Hepatocyte (in vitro differentiated cells): Measurements from ENCODE around the gene GNPTG. TPM values are rescaled to one million over a fixed set of nuclear protein-coding genes. Genes with fewer than 3 reads are reported as not detected.

Experiments
- DNase-seq: peaks from one replicate; pipeline ENCODE4 v3.0.0-alpha.2; 2016; ENCODE audit warnings: low spot score
- H2AFZ ChIP-seq: fragments of 200-600 bp; sonication (generic); 2 replicates; pipeline ENCODE4 v1.6.0; 2016; ENCODE audit warnings: antibody characterized with exemption, mild to moderate bottlenecking
- H3K27ac ChIP-seq: fragments of 200-600 bp; sonication (generic); 2 replicates; pipeline ENCODE4 v1.5.1; 2016; ENCODE audit warnings: mild to moderate bottlenecking
- H3K27me3 ChIP-seq: fragments of 200-600 bp; sonication (generic); 2 replicates; pipeline ENCODE4 v1.6.1; 2016
- H3K36me3 ChIP-seq: fragments of 200-600 bp; sonication (generic); replicated peaks from 2 replicates; pipeline ENCODE4 v1.5.1; 2016; ENCODE audit warnings: low read depth; ENCODE audit not compliant: insufficient read depth
- H3K4me1 ChIP-seq: fragments of 200-600 bp; sonication (generic); 2 replicates; pipeline ENCODE4 v1.5.1; 2016; ENCODE audit warnings: mild to moderate bottlenecking, moderate library complexity; ENCODE audit not compliant: insufficient read depth
- H3K4me2 ChIP-seq: fragments of 200-600 bp; sonication (generic); 2 replicates; pipeline ENCODE4 v1.6.0; 2016
- H3K4me3 ChIP-seq: fragments of 200-600 bp; sonication (generic); 2 replicates; pipeline ENCODE4 v1.5.1; 2016; ENCODE audit warnings: mild to moderate bottlenecking
- H3K79me2 ChIP-seq: fragments of 200-600 bp; sonication (generic); 2 replicates; pipeline ENCODE4 v1.6.0; 2017; ENCODE audit warnings: mild to moderate bottlenecking
- H3K9me2 ChIP-seq: fragments of 200-600 bp; sonication (generic); replicated peaks from 2 replicates; pipeline ENCODE4 v1.6.0; 2017; ENCODE audit warnings: mild to moderate bottlenecking; ENCODE audit not compliant: insufficient read depth
- H3K9me3 ChIP-seq: fragments of 200-600 bp; sonication (generic); 2 replicates; pipeline ENCODE4 v1.5.1; 2016; ENCODE audit warnings: low read depth, mild to moderate bottlenecking
- H4K20me1 ChIP-seq: fragments of 200-600 bp; sonication (generic); 2 replicates; pipeline ENCODE4 v1.6.0; 2016; ENCODE audit warnings: mild to moderate bottlenecking; ENCODE audit not compliant: insufficient read depth, poor library complexity, severe bottlenecking
- CTCF ChIP-seq: fragments of 200-600 bp; sonication (generic); IDR thresholded peaks from 2 replicates; pipeline ENCODE4 v1.5.1; 2016; ENCODE audit warnings: antibody characterized with exemption, mild to moderate bottlenecking; ENCODE audit not compliant: poor library complexity
- EZH2 ChIP-seq: fragments of 200-600 bp; sonication (generic); IDR thresholded peaks from 2 replicates; pipeline ENCODE4 v1.6.1; 2016; ENCODE audit warnings: antibody characterized with exemption, mild to moderate bottlenecking, borderline replicate concordance
- EZH2phosphoT487 ChIP-seq: fragments of 200-600 bp; sonication (generic); IDR thresholded peaks from one replicate; pipeline ENCODE4 v1.6.1; 2018; ENCODE audit warnings: antibody characterized with exemption, mild to moderate bottlenecking, low read depth, moderate library complexity; ENCODE audit not compliant: unreplicated experiment, severe bottlenecking
- WGBS: methylation state at CpG from one replicate; pipeline ENCODE4 v1.1.6; 2016; ENCODE audit warnings: low lambda C conversion rate; ENCODE audit errors: missing lambda C conversion rate; 5-methylcytosine and 5-hydroxymethylcytosine counted together
- polyA plus RNA-seq: library from polyadenylated mRNA; unstranded; fragments of >200 nt; fragmentation: Nextera tagmentation; extraction: Ambion mirVana; gene quantifications from 2 replicates; pipeline ENCODE4 v1.2.1, GENCODE V29; 2016
- total RNA-seq: library from RNA; depleted of rRNA; stranded (reverse); fragments of >200 nt; gene quantifications from 2 replicates; pipeline ENCODE4 v1.2.3, GENCODE V29; 2014

GNPTG gene
- total and polyA plus RNA-seq, 2 experiments from 2014 or later = 76.6 to 133 TPM

GRCh38 chr16:1401061-1401757 lies 49.5 kb downstream of the GNPTG start:
- WGBS = 98% methylated on average over 18 of the region's 29 CpGs

GRCh38 chr16:1401758-1402154 lies 50.0 kb downstream of the GNPTG start:
- Histone ChIP-seq H2AFZ (no peak overlapping the region), H3K27ac (no peak overlapping the region), H3K9me3 (no peaks in the 10 kb centered on the region), H3K4me1 (no peaks in the 10 kb centered on the region), H3K9me2 (no peaks in the 10 kb centered on the region), H4K20me1 (peaks cover 3% of the 10 kb centered on the region), H3K36me3 (no peaks in the 10 kb centered on the region), H3K79me2 (peaks cover 13% of the 10 kb centered on the region), H3K4me3 (no peak overlapping the region), H3K4me2 (no peak overlapping the region), H3K27me3 (no peaks in the 10 kb centered on the region)
- TF ChIP-seq EZH2 = no peak
- 95% methylated on average over 13 of the region's 13 CpGs for WGBS
- no peak for DNase-seq

More at GRCh38 chr16:1401061-1401757, 49.5 kb downstream of the GNPTG start:
- no peak overlapping the region for H3K4me3 ChIP-seq
- no peak for TF ChIP-seq EZH2phosphoT487
- TF ChIP-seq CTCF = no peak
- no peak for TF ChIP-seq EZH2
- no peak overlapping the region for H2AFZ ChIP-seq
- no peak overlapping the region for H3K27ac ChIP-seq
- H3K27me3 ChIP-seq = no peaks in the 10 kb centered on the region
- H3K36me3 ChIP-seq = no peaks in the 10 kb centered on the region
- no peaks in the 10 kb centered on the region for H3K9me2 ChIP-seq
- no peaks in the 10 kb centered on the region for H3K9me3 ChIP-seq
- no peak for DNase-seq
- peaks cover 8% of the 10 kb centered on the region for H3K79me2 ChIP-seq
- no peak overlapping the region for H3K4me2 ChIP-seq
- no peaks in the 10 kb centered on the region for H3K4me1 ChIP-seq
- peaks cover 3% of the 10 kb centered on the region for H4K20me1 ChIP-seq

GRCh38 chr16:1403036-1403435 lies 51.3 kb downstream of the GNPTG start:
- H4K20me1 ChIP-seq = peaks cover 3% of the 10 kb centered on the region
- H3K36me3 ChIP-seq = no peaks in the 10 kb centered on the region
- 99% methylated on average over 22 of the region's 22 CpGs for WGBS
- H3K4me2 ChIP-seq = no peak overlapping the region
- H3K79me2 ChIP-seq = peaks cover 23% of the 10 kb centered on the region
- DNase-seq = no peak
- no peaks in the 10 kb centered on the region for H3K27me3 ChIP-seq
- no peaks in the 10 kb centered on the region for H3K9me2 ChIP-seq
- no peak for TF ChIP-seq CTCF
- no peak for TF ChIP-seq EZH2
- TF ChIP-seq EZH2phosphoT487 = no peak
- H3K9me3 ChIP-seq = no peaks in the 10 kb centered on the region
- H3K4me3 ChIP-seq = no peak overlapping the region
- no peak overlapping the region for H3K27ac ChIP-seq
- no peak overlapping the region for H2AFZ ChIP-seq
- H3K4me1 ChIP-seq = peaks cover 3% of the 10 kb centered on the region

- 95% methylated on average over 14 of the region's 14 CpGs for WGBS
- Histone ChIP-seq H4K20me1 (peaks cover 3% of the 10 kb centered on the region), H3K4me1 (peaks cover 5% of the 10 kb centered on the region), H3K27me3 (no peaks in the 10 kb centered on the region), H3K79me2 (peaks cover 27% of the 10 kb centered on the region), H3K9me2 (no peaks in the 10 kb centered on the region), H3K36me3 (no peaks in the 10 kb centered on the region), H3K27ac (no peak overlapping the region), H3K9me3 (no peaks in the 10 kb centered on the region), H3K4me3 (no peak overlapping the region), H3K4me2 (no peak overlapping the region), H2AFZ (no peak overlapping the region)
- DNase-seq = no peak
- no peak for TF ChIP-seq CTCF
- no peak for TF ChIP-seq EZH2
- no peak for TF ChIP-seq EZH2phosphoT487
Measured at GRCh38 chr16:1403733-1404132, 52.0 kb downstream of the GNPTG start.
